Caco-2 (cell line): ENCODE results near the gene KMT2A. TPM values are rescaled to one million over a fixed set of nuclear protein-coding genes. Genes with fewer than 3 reads are reported as not detected.
A peak's percentile ranks its signal among the peaks of the same experiment; 100 is the strongest.

Experiments used
- BruUV-seq: library from RNA; stranded (reverse); fragments of 400-500 nt; replicated peaks from 2 replicates; lab custom pipeline; 2021; lab: Mats Ljungman, UMichigan
- CTCF ChIA-PET: fragments of 300-600 bp; sonication (Branson Sonifier 250); formaldehyde crosslinking; loops from one replicate; lab custom pipeline; 2022; ENCODE audit warnings: antibody characterized with exemption; lab: Charles Lee
- POLR2A ChIA-PET: fragments of 300-600 bp; sonication (Branson Sonifier 250); formaldehyde crosslinking; loops from one replicate; lab custom pipeline; 2022; ENCODE audit warnings: antibody characterized with exemption; lab: Charles Lee
- DNase-seq, 2 experiments: peaks; one replicate each; pipeline versions ENCODE4 v3.0.0 to v3.0.0-alpha.2; 2020 to 2022
- H3K27me3 ChIP-seq: replicated peaks from 2 replicates; pipeline ENCODE4 v1.6.0; 2011; ENCODE audit warnings: low read length; ENCODE audit not compliant: control insufficient read depth, insufficient read depth
- H3K36me3 ChIP-seq: 2 replicates; pipeline ENCODE4 v1.5.1; 2011; ENCODE audit warnings: low read length; ENCODE audit not compliant: control insufficient read depth, insufficient read depth
- H3K4me1 ChIP-seq: fragments of 250-450 bp; sonication (Bioruptor Pico); 2 replicates; pipeline ENCODE4 v1.5.1; 2020; ENCODE audit warnings: mild to moderate bottlenecking
- H3K4me3 ChIP-seq: 2 replicates; pipeline ENCODE4 v1.5.1; 2011; ENCODE audit warnings: low read depth, mild to moderate bottlenecking, control low read depth, low read length
- H3K9me3 ChIP-seq: fragments of 250-450 bp; sonication (Bioruptor Pico); 2 replicates; pipeline ENCODE4 v1.5.1; 2020; ENCODE audit warnings: mild to moderate bottlenecking, moderate library complexity
- H3K27ac Mint-ChIP-seq: one replicate; pipeline ENCODE4 v1.8.0; 2022; ENCODE audit warnings: mixed read lengths; ENCODE audit not compliant: unreplicated experiment
- H3K27me3 Mint-ChIP-seq: one replicate; pipeline ENCODE4 v1.8.0; 2022; ENCODE audit warnings: mixed read lengths; ENCODE audit not compliant: insufficient read depth, unreplicated experiment
- H3K36me3 Mint-ChIP-seq: one replicate; pipeline ENCODE4 v1.8.0; 2022; ENCODE audit warnings: mild to moderate bottlenecking, mixed read lengths; ENCODE audit not compliant: insufficient read depth, unreplicated experiment
- H3K4me1 Mint-ChIP-seq: one replicate; pipeline ENCODE4 v1.8.0; 2022; ENCODE audit warnings: low read depth, mixed read lengths; ENCODE audit not compliant: unreplicated experiment
- H3K4me3 Mint-ChIP-seq: one replicate; pipeline ENCODE4 v1.8.0; 2022; ENCODE audit warnings: mild to moderate bottlenecking, moderate library complexity, mixed read lengths; ENCODE audit not compliant: unreplicated experiment
- H3K9me3 Mint-ChIP-seq: one replicate; pipeline ENCODE4 v1.8.0; 2022; ENCODE audit warnings: mixed read lengths; ENCODE audit not compliant: unreplicated experiment
- intact Hi-C: fragments of 100-400 bp; cut with micrococcal nuclease; formaldehyde crosslinking; loops from one replicate; pipeline ENCODE4 v1.10.0; 2022; ENCODE audit not compliant: unreplicated experiment
- total RNA-seq: library from RNA; stranded (reverse); gene quantifications from 2 replicates; pipeline ENCODE4 v1.2.3, GENCODE V29; 2022
- TF ChIP-seq, protein P1 (sequence below), 2 experiments: fragments of 200-600 bp in 1 of 2; IDR thresholded peaks; 1 replicate in 1 of 2; 2 replicates in 1 of 2; pipeline versions ENCODE4 v1.5.1 to v1.8.0; 2011 to 2022; ENCODE audit warnings: antibody characterized with exemption in 1 of 2, control low read depth in 1 of 2, inconsistent platforms in 1 of 2, low read depth in 1 of 2, low read length in 1 of 2, mild to moderate bottlenecking in 1 of 2, moderate library complexity in 1 of 2; ENCODE audit not compliant: insufficient read depth in 1 of 2, severe bottlenecking in 1 of 2, unreplicated experiment in 1 of 2

The KMT2A gene
- total RNA-seq, 1 experiment from 2014 or later: 93.9 TPM

DNA sequence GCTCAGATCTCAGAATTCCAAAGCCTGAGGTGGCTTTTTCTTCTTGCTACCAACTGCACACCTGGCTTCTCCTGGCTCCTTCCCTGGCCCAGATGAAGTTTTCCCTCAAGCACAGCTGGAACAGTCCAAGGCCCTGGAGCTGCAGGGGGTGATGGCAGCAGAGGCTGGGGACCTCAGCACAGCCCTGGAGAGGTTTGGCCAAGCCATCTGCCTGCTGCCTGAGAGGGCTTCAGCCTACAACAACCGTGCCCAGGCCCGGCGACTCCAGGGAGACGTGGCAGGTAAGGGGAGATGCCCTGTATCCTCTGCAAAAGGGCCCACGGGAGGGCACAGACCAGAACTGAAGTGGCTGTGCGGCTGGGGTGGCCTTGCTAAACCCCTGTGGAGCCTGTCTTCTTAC is 92.2 kb downstream of the KMT2A start:
- no peaks in the 10 kb centered on the region for H3K9me3 Mint-ChIP-seq
- Histone ChIP-seq H3K4me3 (no peak overlapping the region), H3K36me3 (peaks cover 5% of the 10 kb centered on the region), H3K27me3 (no peaks in the 10 kb centered on the region), H3K4me1 (peaks cover 26% of the 10 kb centered on the region), H3K9me3 (no peaks in the 10 kb centered on the region)
- DNase-seq: no peak
- peaks cover 19% of the 10 kb centered on the region for H3K4me1 Mint-ChIP-seq
- CTCF ChIA-PET: interaction anchor here (1.1 kb wide), 1 partner anchor 39 kb away, joined by 3 read pairs; no protein-coding TSS in a partner anchor
- no peak overlapping the region for H3K27ac Mint-ChIP-seq
- POLR2A ChIA-PET: no interaction called here
- intact Hi-C loops: no loop called here
- no peak overlapping the region for H3K4me3 Mint-ChIP-seq
- H3K27me3 Mint-ChIP-seq: no peaks in the 10 kb centered on the region
- peaks cover 44% of the 10 kb centered on the region for H3K36me3 Mint-ChIP-seq
- no TSS peak for BruUV-seq
- TF ChIP-seq, protein P1, sequence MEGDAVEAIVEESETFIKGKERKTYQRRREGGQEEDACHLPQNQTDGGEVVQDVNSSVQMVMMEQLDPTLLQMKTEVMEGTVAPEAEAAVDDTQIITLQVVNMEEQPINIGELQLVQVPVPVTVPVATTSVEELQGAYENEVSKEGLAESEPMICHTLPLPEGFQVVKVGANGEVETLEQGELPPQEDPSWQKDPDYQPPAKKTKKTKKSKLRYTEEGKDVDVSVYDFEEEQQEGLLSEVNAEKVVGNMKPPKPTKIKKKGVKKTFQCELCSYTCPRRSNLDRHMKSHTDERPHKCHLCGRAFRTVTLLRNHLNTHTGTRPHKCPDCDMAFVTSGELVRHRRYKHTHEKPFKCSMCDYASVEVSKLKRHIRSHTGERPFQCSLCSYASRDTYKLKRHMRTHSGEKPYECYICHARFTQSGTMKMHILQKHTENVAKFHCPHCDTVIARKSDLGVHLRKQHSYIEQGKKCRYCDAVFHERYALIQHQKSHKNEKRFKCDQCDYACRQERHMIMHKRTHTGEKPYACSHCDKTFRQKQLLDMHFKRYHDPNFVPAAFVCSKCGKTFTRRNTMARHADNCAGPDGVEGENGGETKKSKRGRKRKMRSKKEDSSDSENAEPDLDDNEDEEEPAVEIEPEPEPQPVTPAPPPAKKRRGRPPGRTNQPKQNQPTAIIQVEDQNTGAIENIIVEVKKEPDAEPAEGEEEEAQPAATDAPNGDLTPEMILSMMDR (IDR thresholded peaks at IDR 0.05; ENCODE audit: insufficient read depth in 1 of 2, low read depth in 1 of 2, low read length in 1 of 2, severe bottlenecking in 1 of 2, unreplicated experiment in 1 of 2): no peak

GRCh38 chr11:118529584-118530175 is 93.4 kb downstream of the KMT2A start:
- no TSS peak for BruUV-seq
- ChIA-PET POLR2A (no interaction called here), CTCF (interaction anchor here (0.8 to 1.1 kb wide), 2 partner anchors 38 to 331 kb away, joined by 3 read pairs; no protein-coding TSS in a partner anchor)
- no peaks in the 10 kb centered on the region for H3K9me3 ChIP-seq
- peaks cover 37% of the 10 kb centered on the region for H3K4me1 ChIP-seq
- H3K27me3 Mint-ChIP-seq: no peaks in the 10 kb centered on the region
- no peaks in the 10 kb centered on the region for H3K9me3 Mint-ChIP-seq
- peak overlapping the region; percentile 98 for H3K4me3 Mint-ChIP-seq
- H3K27ac Mint-ChIP-seq: peak overlapping the region; percentile 43
- intact Hi-C loops: loop anchor here (1.0 to 2.0 kb wide), 2 partner anchors 19 to 37 kb away; no protein-coding TSS in a partner anchor
- TF ChIP-seq, protein P1 (IDR thresholded peaks at IDR 0.05; ENCODE audit: insufficient read depth in 1 of 2, low read depth in 1 of 2, low read length in 1 of 2, severe bottlenecking in 1 of 2, unreplicated experiment in 1 of 2): no peak
- H3K36me3 Mint-ChIP-seq: peaks cover 33% of the 10 kb centered on the region
- peaks cover 27% of the 10 kb centered on the region for H3K4me1 Mint-ChIP-seq
- H3K4me3 ChIP-seq: peak overlapping the region; percentile 57
- no peaks in the 10 kb centered on the region for H3K27me3 ChIP-seq
- no peak for DNase-seq
- peaks cover 6% of the 10 kb centered on the region for H3K36me3 ChIP-seq

- TSS peak; percentile 37 for BruUV-seq
- peak overlapping the region; percentile 43 for H3K27ac Mint-ChIP-seq
- DNase-seq: peak; percentile 69 to 80
- POLR2A ChIA-PET: interaction anchor here (0.6 kb wide), 2 partner anchors 20 to 21 kb away, joined by 3 to 4 read pairs; no protein-coding TSS in a partner anchor
- Histone ChIP-seq H3K36me3 (peaks cover 4% of the 10 kb centered on the region), H3K4me3 (peak overlapping the region; percentile 57), H3K4me1 (peaks cover 39% of the 10 kb centered on the region), H3K27me3 (no peaks in the 10 kb centered on the region), H3K9me3 (no peaks in the 10 kb centered on the region)
- H3K9me3 Mint-ChIP-seq: no peaks in the 10 kb centered on the region
- H3K4me3 Mint-ChIP-seq: peak overlapping the region; percentile 98
- TF ChIP-seq, protein P1 (IDR thresholded peaks at IDR 0.05; ENCODE audit: insufficient read depth in 1 of 2, low read depth in 1 of 2, low read length in 1 of 2, severe bottlenecking in 1 of 2, unreplicated experiment in 1 of 2): no peak
- intact Hi-C loops: loop anchor here (1.0 to 2.0 kb wide), 2 partner anchors 19 to 36 kb away; no protein-coding TSS in a partner anchor
- peaks cover 27% of the 10 kb centered on the region for H3K36me3 Mint-ChIP-seq
- CTCF ChIA-PET: interaction anchor here (0.8 to 1.0 kb wide), 3 partner anchors 10 to 332 kb away, joined by 3 to 4 read pairs (median 3); no protein-coding TSS in a partner anchor
- H3K27me3 Mint-ChIP-seq: no peaks in the 10 kb centered on the region
- peaks cover 32% of the 10 kb centered on the region for H3K4me1 Mint-ChIP-seq
These were observed 93.9 kb downstream of the KMT2A start for GRCh38 chr11:118530180-118530682.
